Gastrocnemius medialis (tissue), 4 donors: Measurements from ENCODE around the gene ATXN1.

Experiments
- CTCF ChIP-seq, 5 experiments: fragments of 450-650 bp in 3 of 5; fragments of 200-600 bp in 2 of 5; sonication (generic) in 2 of 5; IDR thresholded peaks in 4 of 5; conservative IDR thresholded peaks in 1 of 5; 1 replicate in 4 of 5; 2 replicates in 1 of 5; pipeline ENCODE4 v1.5.1; 2016 to 2019; ENCODE audit warnings: antibody characterized with exemption in 5 of 5, mild to moderate bottlenecking in 3 of 5, moderate library complexity in 3 of 5
- POLR2A ChIP-seq, 2 donors: fragments of 450-650 bp; IDR thresholded peaks; one replicate each; pipeline ENCODE4 v1.6.1; 2017; ENCODE audit warnings: antibody characterized with exemption in 2 of 2, mild to moderate bottlenecking in 2 of 2, moderate library complexity in 2 of 2

GRCh38 chr6:16311763-16312162, 449.5 kb downstream of the ATXN1 start:
- TF ChIP-seq CTCF (IDR thresholded peaks at IDR 0.05 in 4 of 5, conservative IDR thresholded peaks at IDR 0.05 in 1 of 5) (no peak), POLR2A (IDR thresholded peaks at IDR 0.05) (no peak)
